Muscle layer of duodenum (tissue), 2 donors: ENCODE measurements around the gene UBE2M.
"Not testable (repeated sequence)": the region's sequence is repeated elsewhere in the genome, so short reads cannot be mapped to it uniquely, and the experiment has no call there.

ENCODE experiments used
- H3K27ac ChIP-seq: one replicate; pipeline ENCODE4 v1.7.0; 2013; ENCODE audit warnings: mild to moderate bottlenecking, low read length
- H3K27me3 ChIP-seq: one replicate; pipeline ENCODE4 v1.7.0; 2013; ENCODE audit warnings: low read depth, mild to moderate bottlenecking, control low read depth, low read length
- H3K36me3 ChIP-seq, 2 donors: one replicate each; pipeline ENCODE4 v1.7.0; 2013; ENCODE audit warnings: low read length in 2 of 2, control low read depth in 1 of 2, mild to moderate bottlenecking in 1 of 2; ENCODE audit not compliant: insufficient read depth in 2 of 2, control insufficient read depth in 1 of 2
- H3K4me1 ChIP-seq, 2 donors: one replicate each; pipeline ENCODE4 v1.7.0; 2013; ENCODE audit warnings: low read length in 2 of 2, mild to moderate bottlenecking in 2 of 2, control low read depth in 1 of 2, moderate library complexity in 1 of 2; ENCODE audit not compliant: insufficient read depth in 2 of 2, control insufficient read depth in 1 of 2
- H3K4me3 ChIP-seq, 2 donors: one replicate each; pipeline ENCODE4 v1.7.0; 2013; ENCODE audit warnings: low read length in 2 of 2, low read depth in 1 of 2, mild to moderate bottlenecking in 1 of 2
- H3K9me3 ChIP-seq, 2 donors: one replicate each; pipeline ENCODE4 v1.7.0; 2013; ENCODE audit warnings: low read length in 2 of 2, control low read depth in 1 of 2, mild to moderate bottlenecking in 1 of 2; ENCODE audit not compliant: control insufficient read depth in 1 of 2
- donor health status: healthy.

The UBE2M gene

GRCh38 chr19:58558066-58558622 is at the start of gene UBE2M:
UBE2M (minus strand) TSS chr19:58558611; CDS start chr19:58558381, 230 bp downstream.
- Histone ChIP-seq H3K4me3 (peak within 1 kb of the TSS; percentile 81 to 92), H3K27me3 (no peaks in the 10 kb centered on the region), H3K36me3 (peaks cover 9 to 20% of the 10 kb centered on the region in 2 donors), H3K27ac (peak within 1 kb of the TSS; percentile 99), H3K4me1 (peaks cover 20 to 71% of the 10 kb centered on the region in 2 donors), H3K9me3 (no peaks in the 10 kb centered on the region)

- H3K4me3 ChIP-seq, H3K36me3 ChIP-seq, H3K9me3 ChIP-seq, H3K27me3 ChIP-seq, H3K4me1 ChIP-seq, H3K27ac ChIP-seq: not testable (repeated sequence)
These were observed 48.8 kb upstream of the UBE2M start for GRCh38 chr19:58607213-58607612.

GRCh38 chr19:58606251-58606896 is 48.0 kb upstream of the UBE2M start:
- H3K27ac ChIP-seq, H3K36me3 ChIP-seq, H3K4me3 ChIP-seq, H3K4me1 ChIP-seq, H3K27me3 ChIP-seq, H3K9me3 ChIP-seq: not testable (repeated sequence)

GRCh38 chr19:58586133-58586765 is 27.8 kb upstream of the UBE2M start:
- Histone ChIP-seq H3K4me1 (peaks cover 0 to 5% of the 10 kb centered on the region in 2 donors), H3K9me3 (no peaks in the 10 kb centered on the region), H3K36me3 (peaks cover 20 to 26% of the 10 kb centered on the region in 2 donors), H3K27ac (no peak overlapping the region), H3K4me3 (no peak overlapping the region), H3K27me3 (no peaks in the 10 kb centered on the region)

GRCh38 chr19:58585442-58586132 is 27.2 kb upstream of the UBE2M start:
- Histone ChIP-seq H3K27me3 (no peaks in the 10 kb centered on the region), H3K4me1 (peaks cover 0 to 6% of the 10 kb centered on the region in 2 donors), H3K36me3 (peaks cover 20 to 26% of the 10 kb centered on the region in 2 donors), H3K4me3 (no peak overlapping the region), H3K27ac (no peak overlapping the region), H3K9me3 (no peaks in the 10 kb centered on the region)

GRCh38 chr19:58584498-58585441 is 26.4 kb upstream of the UBE2M start:
- H3K4me3 ChIP-seq: no peak overlapping the region
- no peak overlapping the region for H3K27ac ChIP-seq
- H3K4me1 ChIP-seq: peaks cover 0 to 6% of the 10 kb centered on the region in 2 donors
- H3K9me3 ChIP-seq: no peaks in the 10 kb centered on the region
- H3K27me3 ChIP-seq: no peaks in the 10 kb centered on the region
- peaks cover 20 to 26% of the 10 kb centered on the region in 2 donors for H3K36me3 ChIP-seq

GRCh38 chr19:58582985-58583384 is 24.6 kb upstream of the UBE2M start:
- Histone ChIP-seq H3K27ac (no peak overlapping the region), H3K4me1 (peaks cover 0 to 6% of the 10 kb centered on the region in 2 donors), H3K36me3 (peaks cover 20 to 26% of the 10 kb centered on the region in 2 donors), H3K27me3 (no peaks in the 10 kb centered on the region), H3K9me3 (no peaks in the 10 kb centered on the region), H3K4me3 (no peak overlapping the region)

- Histone ChIP-seq H3K4me3 (no peak overlapping the region), H3K27ac (peak overlapping the region; percentile 61), H3K27me3 (no peaks in the 10 kb centered on the region), H3K36me3 (peaks cover 20 to 26% of the 10 kb centered on the region in 2 donors), H3K4me1 (peaks cover 0 to 13% of the 10 kb centered on the region in 2 donors), H3K9me3 (no peaks in the 10 kb centered on the region)
These were observed 23.1 kb upstream of the UBE2M start for GRCh38 chr19:58581227-58582141.

GRCh38 chr19:58579473-58580142 is 21.2 kb upstream of the UBE2M start:
- Histone ChIP-seq H3K27ac (no peak overlapping the region), H3K4me3 (no peak overlapping the region), H3K4me1 (peaks cover 0 to 14% of the 10 kb centered on the region in 2 donors), H3K36me3 (peaks cover 20 to 23% of the 10 kb centered on the region in 2 donors), H3K27me3 (no peaks in the 10 kb centered on the region), H3K9me3 (no peaks in the 10 kb centered on the region)
